HG02840 (cell line): ENCODE results near the gene BMP2.

ENCODE experiments used
- ATAC-seq: cut with Tn5 transposase; IDR thresholded peaks from one replicate; pipeline ENCODE4 v1.9.1; 2021; ENCODE audit warnings: mild to moderate bottlenecking, moderate library complexity, moderate number of reproducible peaks; ENCODE audit not compliant: unreplicated experiment, low FRiP score

The BMP2 gene

GRCh38 chr20:6828794-6829423 lies 61.4 kb downstream of the BMP2 start:
- peak; percentile 93 for ATAC-seq

GRCh38 chr20:6829510-6830116 lies 62.1 kb downstream of the BMP2 start:
- ATAC-seq, result no peak
